IPS DF 6.9 (cell line): ENCODE results near the gene CPAMD8.

Source experiments
- DNase-seq: peaks from one replicate; pipeline ENCODE4 v3.0.0-alpha.2; 2013; ENCODE audit warnings: low read depth, low spot score
- H3K27ac ChIP-seq: one replicate; pipeline ENCODE4 v1.5.1; 2013; ENCODE audit warnings: low read length, control low read depth
- H3K27me3 ChIP-seq: 2 replicates; pipeline ENCODE4 v1.6.1; 2013; ENCODE audit warnings: mild to moderate bottlenecking, low read length; ENCODE audit not compliant: control insufficient read depth, insufficient read depth
- H3K36me3 ChIP-seq: 2 replicates; pipeline ENCODE4 v1.6.1; 2013; ENCODE audit warnings: low read length; ENCODE audit not compliant: control insufficient read depth, insufficient read depth
- H3K4me1 ChIP-seq: 2 replicates; pipeline ENCODE4 v1.6.1; 2013; ENCODE audit warnings: low read length; ENCODE audit not compliant: control insufficient read depth, insufficient read depth
- H3K4me3 ChIP-seq: 2 replicates; pipeline ENCODE4 v1.5.1; 2013; ENCODE audit warnings: mild to moderate bottlenecking, low read length
- H3K9me3 ChIP-seq: 2 replicates; pipeline ENCODE4 v1.6.1; 2013; ENCODE audit warnings: low read length, inconsistent platforms; ENCODE audit not compliant: control insufficient read depth, insufficient read depth
- WGBS: extraction: QIAGEN DNeasy Blood & Tissue Kit; methylation state at CpG from one replicate; pipeline ENCODE4 v1.1.7; 2013; ENCODE audit warnings: mixed read lengths, missing lambda C conversion rate; ENCODE audit not compliant: insufficient read length, insufficient coverage; 5-methylcytosine and 5-hydroxymethylcytosine counted together

CPAMD8 gene

DNA sequence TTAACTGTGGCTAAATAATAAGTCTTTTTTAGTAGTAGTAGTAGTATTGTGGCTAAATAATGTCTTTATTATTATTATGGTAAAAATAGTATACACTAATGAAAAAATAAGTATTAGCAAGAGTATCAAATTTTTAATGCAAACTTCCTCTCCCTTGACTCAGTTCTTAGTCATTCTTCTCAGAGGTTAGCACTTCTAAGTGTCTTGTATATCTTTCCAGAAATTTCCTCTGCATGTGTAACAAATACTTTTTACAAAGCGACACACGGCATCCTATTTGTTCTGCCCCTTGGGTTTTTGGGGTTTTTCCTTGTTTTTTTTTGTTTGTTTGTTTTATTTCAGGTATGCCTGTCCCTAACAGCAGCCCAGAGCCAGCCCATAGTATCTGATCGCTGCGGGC is 176.5 kb downstream of the CPAMD8 start:
- H3K27me3 ChIP-seq, result no peaks in the 10 kb centered on the region
- H3K9me3 ChIP-seq, result no peaks in the 10 kb centered on the region
- no peak overlapping the region for H3K27ac ChIP-seq
- peaks cover 48% of the 10 kb centered on the region for H3K36me3 ChIP-seq
- no peak for DNase-seq
- no peak overlapping the region for H3K4me3 ChIP-seq
- no peaks in the 10 kb centered on the region for H3K4me1 ChIP-seq
- WGBS, result no CpG with 5 or more reads among the region's 4 CpGs

DNA sequence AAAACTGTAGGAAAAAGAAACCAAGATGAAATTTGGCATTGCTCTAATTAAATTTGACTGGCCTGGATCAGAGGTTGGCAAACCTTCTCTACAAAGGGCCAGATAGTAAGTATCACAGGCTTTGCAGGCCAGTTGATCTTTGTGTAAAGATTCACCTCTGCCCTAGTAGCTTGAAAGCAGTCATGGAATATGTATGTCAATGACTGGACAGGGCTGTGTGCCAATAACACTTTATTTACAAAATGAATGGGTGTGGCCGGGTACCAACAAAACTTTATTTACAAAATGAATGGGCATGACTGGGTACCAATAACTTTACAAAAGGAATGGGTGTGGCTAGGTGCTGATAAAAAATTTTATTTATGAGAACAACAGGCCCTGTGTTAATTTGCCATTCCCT is 177.4 kb downstream of the CPAMD8 start:
- Histone ChIP-seq H3K9me3 (no peaks in the 10 kb centered on the region), H3K27me3 (no peaks in the 10 kb centered on the region), H3K4me1 (no peaks in the 10 kb centered on the region), H3K4me3 (no peak overlapping the region), H3K36me3 (peaks cover 50% of the 10 kb centered on the region), H3K27ac (no peak overlapping the region)
- no peak for DNase-seq
- no CpG with 5 or more reads among the region's 1 CpG for WGBS

DNA sequence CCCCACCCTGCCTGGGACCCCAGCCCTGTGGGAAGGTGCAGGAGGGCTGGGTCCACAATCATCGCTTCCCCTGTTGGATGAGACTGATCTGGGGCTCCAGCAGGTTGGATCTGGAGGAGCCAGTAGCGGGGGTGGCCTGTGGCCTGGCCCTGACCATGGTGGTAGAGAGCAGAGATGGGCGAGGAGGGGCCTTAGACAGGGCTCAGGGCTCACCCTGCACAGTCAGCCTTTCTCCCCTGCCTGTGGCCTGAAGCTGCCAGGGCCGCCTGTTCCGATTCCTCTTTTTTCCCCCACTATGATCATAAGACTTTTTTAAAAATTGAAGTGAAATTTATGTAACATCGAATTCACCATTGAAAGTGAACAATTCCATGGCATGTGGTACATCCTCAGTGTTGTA is 179.2 kb downstream of the CPAMD8 start:
- Histone ChIP-seq H3K27me3 (no peaks in the 10 kb centered on the region), H3K27ac (no peak overlapping the region), H3K4me1 (no peaks in the 10 kb centered on the region), H3K4me3 (no peak overlapping the region), H3K36me3 (peaks cover 40% of the 10 kb centered on the region), H3K9me3 (no peaks in the 10 kb centered on the region)
- DNase-seq, result no peak
- WGBS, result no CpG with 5 or more reads among the region's 6 CpGs

DNA sequence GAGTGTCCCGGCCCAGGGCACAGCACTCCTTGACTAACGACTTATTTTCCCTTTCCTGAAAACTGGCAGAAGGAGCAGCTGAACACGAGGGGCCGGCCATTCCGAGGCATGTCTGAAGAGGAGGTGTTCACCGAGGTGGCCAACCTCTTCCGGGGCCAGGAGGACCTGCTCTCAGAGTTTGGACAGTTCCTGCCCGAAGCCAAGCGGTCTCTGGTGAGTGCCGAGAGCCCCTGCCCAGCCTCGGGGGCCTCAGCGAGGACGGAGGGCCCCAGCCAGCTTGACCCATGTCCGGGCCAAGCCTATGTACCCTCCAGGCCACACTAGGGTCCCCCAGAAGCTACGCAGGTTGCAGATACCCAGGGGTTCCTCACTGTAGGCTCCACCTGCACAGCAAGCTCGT is 179.7 kb downstream of the CPAMD8 start:
- H3K27ac ChIP-seq, result no peak overlapping the region
- H3K4me3 ChIP-seq, result no peak overlapping the region
- H3K27me3 ChIP-seq, result no peaks in the 10 kb centered on the region
- no peak for DNase-seq
- H3K4me1 ChIP-seq, result no peaks in the 10 kb centered on the region
- H3K9me3 ChIP-seq, result no peaks in the 10 kb centered on the region
- no CpG with 5 or more reads among the region's 16 CpGs for WGBS
- H3K36me3 ChIP-seq, result peaks cover 38% of the 10 kb centered on the region
